Panc1 (cell line): ENCODE data around the gene PRSS50.

Source experiments
- CTCF ChIP-seq: fragments of 450-650 bp; IDR thresholded peaks from 2 replicates; pipeline ENCODE4 v1.5.1; 2017; ENCODE audit warnings: mild to moderate bottlenecking
- POLR2AphosphoS5 ChIP-seq: IDR thresholded peaks from 2 replicates; pipeline ENCODE4 v1.6.1; 2012; ENCODE audit warnings: mild to moderate bottlenecking, low read depth, low read length, moderate library complexity
- REST ChIP-seq, 2 experiments: IDR thresholded peaks; 2 replicates each; pipeline ENCODE4 v1.6.1; 2011 to 2012; ENCODE audit warnings: low read depth in 2 of 2, control low read depth in 1 of 2, low read length in 1 of 2, mild to moderate bottlenecking in 1 of 2, moderate library complexity in 1 of 2; ENCODE audit not compliant: insufficient read depth in 1 of 2
- SIN3A ChIP-seq: IDR thresholded peaks from 2 replicates; pipeline ENCODE4 v1.6.1; 2012; ENCODE audit warnings: low read depth, mild to moderate bottlenecking, low read length, moderate library complexity, borderline replicate concordance; ENCODE audit not compliant: insufficient read depth
- TCF7L2 ChIP-seq: IDR thresholded peaks from 2 replicates; pipeline ENCODE4 v1.6.1; 2011; ENCODE audit warnings: mild to moderate bottlenecking, low read depth, low read length, inconsistent platforms

GRCh38 chr3:46709157-46709654 lies 8.5 kb downstream of the PRSS50 start:
- no peak for TF ChIP-seq CTCF
- no peak for TF ChIP-seq SIN3A
- no peak for TF ChIP-seq POLR2AphosphoS5
- no peak for TF ChIP-seq TCF7L2
- TF ChIP-seq REST (IDR thresholded peaks at IDR 0.05; ENCODE audit: insufficient read depth in 1 of 2, low read depth in 2 of 2, low read length in 1 of 2): no peak
